Calu3 (cell line): ENCODE data around the gene FARS2. TPM values are rescaled to one million over a fixed set of nuclear protein-coding genes. Genes with fewer than 3 reads are reported as not detected.

Experiments
- BruUV-seq: library from RNA; stranded (reverse); fragments of 400-500 nt; replicated peaks from 2 replicates; lab custom pipeline; 2021; lab: Mats Ljungman, UMichigan
- CTCF ChIA-PET: fragments of 300-600 bp; sonication (Branson Sonifier 250); formaldehyde crosslinking; loops from one replicate; lab custom pipeline; 2022; ENCODE audit warnings: antibody characterized with exemption; lab: Charles Lee
- DNase-seq: peaks from one replicate; pipeline ENCODE4 v3.0.0; 2022
- H3K27ac Mint-ChIP-seq: one replicate; pipeline ENCODE4 v1.8.0; 2022; ENCODE audit warnings: mixed read lengths; ENCODE audit not compliant: unreplicated experiment
- H3K27me3 Mint-ChIP-seq: one replicate; pipeline ENCODE4 v1.8.0; 2022; ENCODE audit warnings: mixed read lengths; ENCODE audit not compliant: unreplicated experiment
- H3K36me3 Mint-ChIP-seq: one replicate; pipeline ENCODE4 v1.8.0; 2022; ENCODE audit warnings: mild to moderate bottlenecking, moderate library complexity, mixed read lengths; ENCODE audit not compliant: insufficient read depth, unreplicated experiment
- H3K4me1 Mint-ChIP-seq: one replicate; pipeline ENCODE4 v1.8.0; 2022; ENCODE audit warnings: mild to moderate bottlenecking, low read depth, mixed read lengths; ENCODE audit not compliant: unreplicated experiment
- H3K4me3 Mint-ChIP-seq: one replicate; pipeline ENCODE4 v1.8.0; 2022; ENCODE audit warnings: mild to moderate bottlenecking, low read depth, moderate library complexity, mixed read lengths; ENCODE audit not compliant: unreplicated experiment
- H3K9me3 Mint-ChIP-seq: one replicate; pipeline ENCODE4 v1.8.0; 2022; ENCODE audit warnings: low read depth, mixed read lengths; ENCODE audit not compliant: unreplicated experiment
- intact Hi-C: fragments of 100-400 bp; cut with micrococcal nuclease; formaldehyde crosslinking; loops from one replicate; pipeline ENCODE4 v1.10.0; 2022; ENCODE audit not compliant: unreplicated experiment
- total RNA-seq: library from RNA; stranded (reverse); gene quantifications from 2 replicates; pipeline ENCODE4 v1.2.3, GENCODE V29; 2022
- TF ChIP-seq, protein P1 (sequence below): fragments of 200-600 bp; IDR thresholded peaks from one replicate; pipeline ENCODE4 v1.8.0; 2022; ENCODE audit warnings: antibody characterized with exemption; ENCODE audit not compliant: unreplicated experiment

Gene FARS2
- total RNA-seq, 1 experiment from 2014 or later: 13.4 TPM

- H3K36me3 Mint-ChIP-seq: peaks cover 5% of the 10 kb centered on the region
- no peak overlapping the region for H3K27ac Mint-ChIP-seq
- H3K27me3 Mint-ChIP-seq: no peaks in the 10 kb centered on the region
- DNase-seq: no peak
- CTCF ChIA-PET: no interaction called here
- no TSS peak for BruUV-seq
- TF ChIP-seq, protein P1, sequence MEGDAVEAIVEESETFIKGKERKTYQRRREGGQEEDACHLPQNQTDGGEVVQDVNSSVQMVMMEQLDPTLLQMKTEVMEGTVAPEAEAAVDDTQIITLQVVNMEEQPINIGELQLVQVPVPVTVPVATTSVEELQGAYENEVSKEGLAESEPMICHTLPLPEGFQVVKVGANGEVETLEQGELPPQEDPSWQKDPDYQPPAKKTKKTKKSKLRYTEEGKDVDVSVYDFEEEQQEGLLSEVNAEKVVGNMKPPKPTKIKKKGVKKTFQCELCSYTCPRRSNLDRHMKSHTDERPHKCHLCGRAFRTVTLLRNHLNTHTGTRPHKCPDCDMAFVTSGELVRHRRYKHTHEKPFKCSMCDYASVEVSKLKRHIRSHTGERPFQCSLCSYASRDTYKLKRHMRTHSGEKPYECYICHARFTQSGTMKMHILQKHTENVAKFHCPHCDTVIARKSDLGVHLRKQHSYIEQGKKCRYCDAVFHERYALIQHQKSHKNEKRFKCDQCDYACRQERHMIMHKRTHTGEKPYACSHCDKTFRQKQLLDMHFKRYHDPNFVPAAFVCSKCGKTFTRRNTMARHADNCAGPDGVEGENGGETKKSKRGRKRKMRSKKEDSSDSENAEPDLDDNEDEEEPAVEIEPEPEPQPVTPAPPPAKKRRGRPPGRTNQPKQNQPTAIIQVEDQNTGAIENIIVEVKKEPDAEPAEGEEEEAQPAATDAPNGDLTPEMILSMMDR: no peak
- H3K9me3 Mint-ChIP-seq: peaks cover 6% of the 10 kb centered on the region
- no peak overlapping the region for H3K4me3 Mint-ChIP-seq
- intact Hi-C loops: no loop called here
- H3K4me1 Mint-ChIP-seq: no peaks in the 10 kb centered on the region
Observed at GRCh38 chr6:5552243-5552642, 290.9 kb downstream of the FARS2 start.

DNA sequence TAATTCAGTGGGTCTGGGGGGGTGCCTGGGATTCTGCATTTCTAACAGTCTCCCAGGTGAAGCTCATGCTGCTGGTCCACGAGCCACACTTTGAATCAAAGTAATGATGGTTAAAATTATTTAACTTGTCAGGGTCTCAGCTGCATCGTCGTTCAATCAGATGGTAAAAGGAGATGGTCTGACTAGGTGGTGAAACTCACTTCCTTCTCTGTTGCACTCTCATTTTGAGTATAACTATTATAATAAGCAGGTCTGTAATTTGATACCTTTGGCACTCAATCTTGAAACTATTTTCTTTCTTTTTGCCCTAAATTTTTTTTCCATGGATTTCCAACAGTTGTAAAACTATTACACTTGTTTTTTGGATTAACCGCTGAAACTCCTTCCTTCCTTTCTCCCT, 292.5 kb downstream of the FARS2 start:
- Mint-ChIP-seq H3K36me3 (peaks cover 5% of the 10 kb centered on the region), H3K4me1 (no peaks in the 10 kb centered on the region), H3K9me3 (peaks cover 6% of the 10 kb centered on the region), H3K4me3 (no peak overlapping the region), H3K27me3 (no peaks in the 10 kb centered on the region), H3K27ac (no peak overlapping the region)
- CTCF ChIA-PET: no interaction called here
- intact Hi-C loops: no loop called here
- BruUV-seq: no TSS peak
- TF ChIP-seq, protein P1: no peak
- DNase-seq: no peak

- H3K27me3 Mint-ChIP-seq: no peaks in the 10 kb centered on the region
- no TSS peak for BruUV-seq
Observed at GRCh38 chr6:5554226-5554625, 292.9 kb downstream of the FARS2 start.

GRCh38 chr6:5556011-5556410, 294.7 kb downstream of the FARS2 start:
- Mint-ChIP-seq H3K4me1 (no peaks in the 10 kb centered on the region), H3K27me3 (no peaks in the 10 kb centered on the region), H3K9me3 (peaks cover 6% of the 10 kb centered on the region), H3K4me3 (no peak overlapping the region), H3K36me3 (no peaks in the 10 kb centered on the region), H3K27ac (no peak overlapping the region)
- no TSS peak for BruUV-seq
- intact Hi-C loops: no loop called here
- TF ChIP-seq, protein P1: no peak
- no peak for DNase-seq
- CTCF ChIA-PET: no interaction called here

More at GRCh38 chr6:5554226-5554625, 292.9 kb downstream of the FARS2 start:
- TF ChIP-seq, protein P1: no peak
- intact Hi-C loops: no loop called here
- H3K4me3 Mint-ChIP-seq: no peak overlapping the region
- CTCF ChIA-PET: no interaction called here
- H3K4me1 Mint-ChIP-seq: no peaks in the 10 kb centered on the region
- H3K27ac Mint-ChIP-seq: no peak overlapping the region
- H3K9me3 Mint-ChIP-seq: peaks cover 6% of the 10 kb centered on the region
- peaks cover 5% of the 10 kb centered on the region for H3K36me3 Mint-ChIP-seq
- DNase-seq: no peak
